ENCODE measurements around the gene FAM83G.

- TF ChIP-seq CTCF (IDR thresholded peaks at IDR 0.05): no peak
- no peak for TF ChIP-seq POLR2A (IDR thresholded peaks at IDR 0.05)
These were observed 83.1 kb downstream of the FAM83G start for GRCh38 chr17:18921485-18921884.
